ENCODE results near the gene C19orf85.
A peak's percentile ranks its signal among the peaks of the same experiment; 100 is the strongest.

DNA sequence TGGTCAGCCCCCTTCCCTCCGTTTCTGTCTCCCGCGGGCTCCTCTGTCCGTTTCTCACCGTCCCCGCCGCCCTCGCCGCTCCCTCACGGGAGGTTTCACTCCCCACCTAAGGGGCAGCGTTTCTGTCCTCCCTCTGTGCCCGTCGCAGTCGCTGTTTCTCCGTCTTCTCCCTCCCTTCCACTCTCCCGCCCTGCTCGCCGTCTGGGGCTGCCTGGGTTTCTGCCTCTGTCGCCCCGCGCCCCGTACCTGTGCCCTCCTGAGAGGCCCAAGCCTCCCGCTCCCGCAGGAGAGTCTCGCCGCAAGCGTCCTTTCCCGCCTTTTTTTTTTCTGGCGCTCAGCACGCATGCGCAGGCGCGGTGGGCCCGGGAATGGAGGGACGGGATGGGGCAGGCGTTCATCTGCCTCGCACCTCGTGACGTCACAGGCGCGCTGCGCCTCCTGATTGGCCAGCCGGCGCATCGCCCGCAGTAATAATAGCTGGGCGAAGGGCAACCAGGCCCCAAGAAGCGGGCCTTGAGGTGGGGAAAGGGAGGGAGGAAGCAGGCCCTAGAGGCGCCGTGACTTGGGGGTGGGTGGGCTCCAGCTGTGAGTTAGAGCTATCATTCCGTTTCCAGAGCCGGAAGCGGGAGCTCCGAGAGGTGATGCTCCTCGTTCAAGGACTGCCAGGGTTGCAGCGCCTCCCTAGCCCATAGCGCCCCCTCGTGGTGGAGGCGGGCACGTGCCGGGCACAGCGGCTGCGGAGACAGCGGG, 39.1 kb upstream of the C19orf85 start:
- TF ChIP-seq, protein P1, sequence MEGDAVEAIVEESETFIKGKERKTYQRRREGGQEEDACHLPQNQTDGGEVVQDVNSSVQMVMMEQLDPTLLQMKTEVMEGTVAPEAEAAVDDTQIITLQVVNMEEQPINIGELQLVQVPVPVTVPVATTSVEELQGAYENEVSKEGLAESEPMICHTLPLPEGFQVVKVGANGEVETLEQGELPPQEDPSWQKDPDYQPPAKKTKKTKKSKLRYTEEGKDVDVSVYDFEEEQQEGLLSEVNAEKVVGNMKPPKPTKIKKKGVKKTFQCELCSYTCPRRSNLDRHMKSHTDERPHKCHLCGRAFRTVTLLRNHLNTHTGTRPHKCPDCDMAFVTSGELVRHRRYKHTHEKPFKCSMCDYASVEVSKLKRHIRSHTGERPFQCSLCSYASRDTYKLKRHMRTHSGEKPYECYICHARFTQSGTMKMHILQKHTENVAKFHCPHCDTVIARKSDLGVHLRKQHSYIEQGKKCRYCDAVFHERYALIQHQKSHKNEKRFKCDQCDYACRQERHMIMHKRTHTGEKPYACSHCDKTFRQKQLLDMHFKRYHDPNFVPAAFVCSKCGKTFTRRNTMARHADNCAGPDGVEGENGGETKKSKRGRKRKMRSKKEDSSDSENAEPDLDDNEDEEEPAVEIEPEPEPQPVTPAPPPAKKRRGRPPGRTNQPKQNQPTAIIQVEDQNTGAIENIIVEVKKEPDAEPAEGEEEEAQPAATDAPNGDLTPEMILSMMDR (IDR thresholded peaks at IDR 0.05): peak; percentile 94 to 99 (median 97)
- no peak for TF ChIP-seq POLR2A (IDR thresholded peaks at IDR 0.05)

Data from Peyer's patch (tissue), 4 donors.